GM18526 (cell line): ENCODE data around the gene CLCN1.

Experiments used
- POLR2A ChIP-seq: IDR thresholded peaks from 3 replicates; pipeline ENCODE4 v1.6.1; 2011; ENCODE audit not compliant: insufficient read length; ENCODE audit errors: extremely low read depth

Gene CLCN1

GRCh38 chr7:143346018-143346417 lies 30.1 kb downstream of the CLCN1 start:
- TF ChIP-seq POLR2A = no peak

GRCh38 chr7:143347950-143348349 lies 32.0 kb downstream of the CLCN1 start:
- TF ChIP-seq POLR2A = no peak

GRCh38 chr7:143351060-143351459 lies 35.1 kb downstream of the CLCN1 start:
- no peak for TF ChIP-seq POLR2A

DNA sequence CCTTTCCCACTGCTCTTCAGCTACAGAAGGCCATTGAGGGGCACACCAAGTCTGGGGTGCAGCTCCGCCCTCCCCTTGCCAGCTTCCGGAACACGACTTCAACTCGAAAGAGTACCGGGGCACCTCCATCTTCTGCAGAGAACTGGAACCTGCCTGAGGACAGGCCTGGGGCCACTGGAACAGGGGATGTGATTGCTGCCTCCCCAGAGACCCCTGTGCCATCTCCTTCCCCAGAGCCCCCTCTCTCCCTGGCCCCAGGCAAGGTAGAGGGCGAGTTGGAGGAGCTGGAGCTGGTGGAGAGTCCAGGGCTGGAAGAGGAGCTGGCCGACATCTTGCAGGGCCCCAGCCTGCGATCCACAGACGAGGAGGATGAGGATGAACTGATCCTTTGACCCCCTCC lies 35.7 kb downstream of the CLCN1 start:
- TF ChIP-seq POLR2A = no peak

- no peak for TF ChIP-seq POLR2A
Measured at GRCh38 chr7:143352531-143353002, 36.7 kb downstream of the CLCN1 start.

DNA sequence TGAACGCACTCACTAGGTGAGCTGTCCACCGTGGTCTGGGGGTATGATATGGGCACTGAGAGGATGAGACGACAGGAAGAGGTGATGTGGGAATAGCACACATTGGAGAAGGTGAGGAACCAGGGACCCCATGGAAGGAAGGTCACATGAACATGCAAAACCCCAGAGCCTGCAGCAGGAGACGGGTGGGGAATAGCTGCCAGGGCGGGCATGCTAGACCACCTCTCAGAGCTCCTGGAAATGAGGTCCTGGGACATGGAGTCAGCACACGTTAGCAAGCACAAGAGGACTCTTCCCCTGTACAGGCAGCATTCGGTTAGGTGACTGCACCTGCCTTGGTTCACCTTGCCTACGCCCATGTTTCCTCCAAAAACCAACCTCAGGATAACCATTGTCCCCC lies 38.5 kb downstream of the CLCN1 start:
- no peak for TF ChIP-seq POLR2A

GRCh38 chr7:143354965-143355364 lies 39.1 kb downstream of the CLCN1 start:
- no peak for TF ChIP-seq POLR2A

- no peak for TF ChIP-seq POLR2A
Measured at GRCh38 chr7:143355450-143356385, 39.8 kb downstream of the CLCN1 start.

GRCh38 chr7:143356414-143357050 lies 40.6 kb downstream of the CLCN1 start:
- no peak for TF ChIP-seq POLR2A

- TF ChIP-seq POLR2A = no peak
Measured at GRCh38 chr7:143358626-143359025, 42.7 kb downstream of the CLCN1 start.

DNA sequence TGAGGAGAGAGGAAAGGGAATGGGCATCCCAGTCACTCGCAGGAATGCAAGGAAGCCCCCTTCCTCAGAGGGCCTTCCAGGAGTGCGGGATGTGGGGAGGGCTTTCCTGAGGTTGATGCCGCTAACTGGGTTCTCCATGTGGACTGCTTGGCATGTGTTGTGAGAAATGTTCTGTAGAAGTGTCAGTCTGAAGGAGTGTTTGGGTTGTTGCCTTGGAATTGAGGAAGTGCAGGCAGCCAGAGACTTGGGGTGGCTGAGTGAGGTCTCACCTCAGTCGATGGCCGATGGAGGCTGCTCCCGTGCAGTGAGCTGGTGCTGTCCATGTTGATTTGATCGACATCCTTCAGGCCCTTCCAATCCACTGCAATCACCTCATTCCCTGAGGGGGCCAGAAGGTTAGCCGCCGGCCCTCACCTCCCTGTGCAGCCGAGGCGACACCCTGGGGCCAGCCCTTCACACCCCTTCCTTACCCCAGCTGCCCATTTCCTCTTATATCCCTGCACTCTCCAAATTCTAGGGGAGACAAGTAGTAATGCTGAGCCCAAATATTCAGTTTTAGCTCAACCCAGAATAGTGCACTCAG lies 44.0 kb downstream of the CLCN1 start:
- no peak for TF ChIP-seq POLR2A

DNA sequence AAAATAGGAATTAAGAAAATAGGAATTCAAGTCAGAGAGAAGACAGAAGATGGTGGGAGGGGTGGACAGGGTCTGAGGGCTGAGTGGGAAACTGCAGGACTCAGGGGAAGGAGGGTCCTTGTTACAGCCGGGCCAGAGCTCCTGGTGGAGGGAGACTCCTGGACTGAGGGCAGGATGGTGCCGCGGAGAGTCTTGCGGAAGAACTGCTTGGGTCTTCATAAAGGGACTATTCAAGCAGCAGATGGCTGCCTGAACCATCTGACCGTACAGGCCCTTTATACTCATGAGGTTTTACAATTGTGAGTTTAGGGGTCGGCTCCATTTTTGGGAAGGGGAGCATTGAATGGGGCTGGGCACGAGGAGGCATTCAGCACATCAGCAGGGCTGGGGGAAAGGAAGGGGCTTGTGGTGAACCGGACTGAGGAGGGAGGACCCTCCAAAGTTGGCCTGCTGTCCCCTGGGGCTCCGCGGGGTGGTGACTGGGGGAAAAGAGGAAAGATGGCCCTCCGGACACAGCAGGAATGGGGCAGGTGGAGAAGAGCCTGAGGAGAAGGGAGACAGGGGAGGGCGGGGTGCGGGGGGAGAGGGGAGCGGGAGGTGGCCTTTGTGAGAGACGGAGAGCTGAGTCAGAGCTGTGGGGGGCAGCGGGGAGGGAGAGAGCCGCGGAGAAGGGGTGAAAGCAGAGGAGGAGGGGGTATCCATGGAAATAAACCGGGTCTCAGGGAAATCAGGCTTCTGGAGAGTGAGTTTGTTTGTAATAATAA lies 45.1 kb downstream of the CLCN1 start:
- TF ChIP-seq POLR2A = no peak

- no peak for TF ChIP-seq POLR2A
Measured at GRCh38 chr7:143361552-143362130, 45.7 kb downstream of the CLCN1 start.

- no peak for TF ChIP-seq POLR2A
Measured at GRCh38 chr7:143362131-143363015, 46.5 kb downstream of the CLCN1 start, which contains the start of gene FAM131B. FAM131B (minus strand) TSS chr7:143362713; CDS start chr7:143362603, 110 bp downstream.
